HG02885 (cell line): ENCODE results near the gene PEAR1.

Experiments
- ATAC-seq: cut with Tn5 transposase; IDR thresholded peaks from one replicate; pipeline ENCODE4 v1.9.1; 2021; ENCODE audit warnings: mild to moderate bottlenecking; ENCODE audit not compliant: unreplicated experiment, poor library complexity

The PEAR1 gene

DNA sequence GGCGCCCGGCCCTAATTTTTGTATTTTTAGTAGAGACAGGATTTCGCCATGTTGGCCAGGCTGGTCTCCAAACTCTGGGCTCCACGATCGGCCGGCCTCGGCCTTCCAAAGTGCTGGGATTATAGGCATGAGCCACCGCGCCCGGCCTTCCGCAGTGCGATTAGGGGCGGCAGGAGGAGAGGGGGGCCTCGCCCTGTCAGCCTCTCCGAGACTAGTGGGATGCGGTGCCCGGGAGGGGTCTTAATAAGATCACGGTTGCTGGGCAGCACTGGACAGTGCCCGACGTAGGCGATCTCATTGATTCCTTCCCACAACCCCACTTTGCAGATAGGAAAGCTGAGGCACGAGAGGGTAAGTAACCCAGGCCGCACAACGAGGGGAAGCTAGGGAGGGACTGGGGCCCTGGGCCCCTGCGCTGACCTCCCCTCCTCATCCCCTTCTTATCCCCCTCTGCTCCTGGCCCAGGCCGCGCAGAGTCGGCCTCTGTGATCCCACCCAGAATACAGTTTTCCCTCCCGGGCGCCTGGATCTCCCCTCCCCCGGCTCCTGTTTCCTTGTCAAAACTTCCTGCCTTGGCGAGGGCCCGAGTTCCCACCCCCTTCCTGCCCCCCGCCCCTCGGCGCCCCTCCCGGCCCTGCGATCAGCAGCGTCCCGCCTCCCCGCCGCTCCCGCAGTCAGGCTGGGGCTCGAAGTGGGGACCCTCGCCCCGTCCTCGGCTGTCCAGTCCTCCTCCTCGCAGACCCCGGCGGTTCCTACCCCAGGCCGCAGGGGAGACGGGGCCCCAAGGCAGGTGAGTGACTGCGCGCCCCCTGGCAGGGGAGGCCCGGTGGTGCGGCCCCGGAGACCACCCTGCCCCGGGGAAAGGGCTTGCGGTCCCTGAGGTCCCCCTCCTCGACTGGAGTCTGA is at the start of gene PEAR1:
Gene PEAR1 (plus strand): TSS at position 671 of the 906 bp plus-strand sequence. CDS start 10,209 bp downstream, outside the sequence.
- no peak for ATAC-seq

DNA sequence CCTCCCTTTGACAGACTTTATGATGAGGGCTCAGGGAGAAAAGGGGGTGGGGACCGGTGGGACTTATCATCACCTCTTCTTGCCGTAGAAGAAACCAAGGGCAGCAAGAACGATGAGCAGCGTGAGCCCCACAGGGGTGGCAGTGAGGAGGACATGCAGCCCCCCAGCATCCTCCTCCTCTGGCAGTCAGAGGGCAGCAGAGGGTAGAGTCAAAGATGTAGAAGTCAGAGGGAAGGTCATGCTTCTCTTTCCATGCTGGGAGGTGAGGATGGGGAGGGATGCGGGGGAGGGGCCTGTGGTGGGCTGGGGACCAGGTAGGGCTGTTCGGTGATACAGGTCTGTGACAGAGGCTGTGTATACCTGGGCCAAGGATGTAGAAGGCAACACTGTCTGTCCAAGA is 49.4 kb upstream of the PEAR1 start:
- ATAC-seq = no peak

GRCh38 chr1:156844638-156845037 is 48.9 kb upstream of the PEAR1 start:
- ATAC-seq = no peak

DNA sequence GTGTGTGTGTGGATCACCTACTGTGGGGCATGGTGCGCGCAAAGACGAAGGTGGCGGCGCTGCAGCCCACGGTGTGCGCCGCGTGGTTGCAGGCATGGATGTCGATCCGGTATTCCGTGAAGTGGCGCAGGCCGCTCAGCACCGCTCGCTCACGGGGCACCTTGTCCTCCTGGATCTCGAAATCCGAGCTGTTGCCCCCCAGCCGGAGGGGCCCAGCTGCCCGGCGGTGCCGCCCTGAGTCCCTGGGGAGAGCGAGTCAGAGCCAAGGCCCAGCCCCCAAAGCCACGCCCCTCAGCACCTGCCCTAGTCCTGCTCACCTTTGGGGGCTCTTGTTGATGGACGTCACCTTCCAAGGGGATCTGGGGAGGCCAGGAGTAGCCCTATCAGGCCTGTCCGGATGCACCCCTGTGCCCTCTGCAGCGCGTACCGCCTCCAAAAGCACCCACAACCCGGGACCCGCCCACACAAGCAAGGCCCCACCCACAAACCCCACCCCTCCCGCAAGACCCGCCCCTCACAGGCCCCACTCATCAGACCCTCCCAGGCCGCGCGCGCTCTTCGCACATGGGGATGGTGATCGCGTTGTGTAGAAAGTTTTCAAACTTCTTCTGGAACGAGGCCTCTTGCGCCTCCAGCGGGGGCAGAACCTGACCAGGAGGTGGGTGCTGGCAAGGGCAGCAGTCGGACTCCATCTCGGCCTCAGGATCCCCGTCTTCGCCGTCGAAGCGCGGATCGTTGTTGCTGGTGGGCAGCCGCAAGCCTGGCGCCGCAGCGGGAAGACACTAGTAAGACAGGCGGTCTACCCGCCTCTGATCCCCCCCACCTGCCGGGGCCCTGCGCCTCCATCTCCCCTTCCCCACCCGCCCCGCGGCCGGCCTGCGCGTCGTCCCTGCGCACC is 48.2 kb upstream of the PEAR1 start:
- ATAC-seq = no peak

GRCh38 chr1:156845953-156846545 is 47.5 kb upstream of the PEAR1 start:
- ATAC-seq = no peak

DNA sequence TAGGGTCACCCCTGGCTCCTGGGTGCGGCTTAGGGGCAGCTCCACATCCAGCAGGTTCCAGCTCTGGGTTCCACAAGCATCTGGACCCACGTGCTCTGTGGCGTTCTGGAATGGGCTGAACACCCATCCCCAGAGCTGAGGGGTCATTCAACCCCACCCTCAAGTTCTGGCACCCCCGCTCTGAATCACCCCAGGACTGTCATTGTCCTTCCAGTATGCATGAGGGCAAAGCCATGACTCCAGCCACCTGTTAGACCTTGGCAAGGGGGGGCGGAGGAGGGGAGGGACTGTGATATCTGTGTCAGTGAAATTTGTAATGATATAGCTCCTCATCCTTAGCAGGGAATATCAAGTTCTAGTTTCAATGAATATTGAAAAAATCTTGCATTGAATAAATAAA is 46.9 kb upstream of the PEAR1 start:
- no peak for ATAC-seq

GRCh38 chr1:156847591-156848460 is 45.7 kb upstream of the PEAR1 start:
- no peak for ATAC-seq

GRCh38 chr1:156848461-156849150 is 44.9 kb upstream of the PEAR1 start:
- ATAC-seq = no peak

DNA sequence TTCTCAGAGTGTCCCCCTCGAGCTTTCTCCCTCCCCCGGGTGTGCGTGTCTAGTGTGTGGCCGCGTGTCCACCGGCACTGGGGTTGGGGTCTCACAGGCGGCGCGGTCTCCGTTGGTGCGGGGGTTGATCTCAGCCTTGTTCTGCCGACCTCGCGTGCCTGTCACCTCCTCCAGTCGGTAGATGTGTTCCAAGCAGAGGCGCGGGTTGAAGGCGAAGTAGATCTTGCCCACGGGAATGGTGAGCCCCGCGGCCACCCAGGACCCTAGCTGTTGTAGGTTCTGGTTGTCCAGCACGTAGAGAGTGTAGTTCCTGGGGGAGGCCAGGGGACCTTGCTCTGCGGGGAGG is 44.4 kb upstream of the PEAR1 start:
- no peak for ATAC-seq

GRCh38 chr1:156851779-156852417 is 41.6 kb upstream of the PEAR1 start:
- no peak for ATAC-seq

DNA sequence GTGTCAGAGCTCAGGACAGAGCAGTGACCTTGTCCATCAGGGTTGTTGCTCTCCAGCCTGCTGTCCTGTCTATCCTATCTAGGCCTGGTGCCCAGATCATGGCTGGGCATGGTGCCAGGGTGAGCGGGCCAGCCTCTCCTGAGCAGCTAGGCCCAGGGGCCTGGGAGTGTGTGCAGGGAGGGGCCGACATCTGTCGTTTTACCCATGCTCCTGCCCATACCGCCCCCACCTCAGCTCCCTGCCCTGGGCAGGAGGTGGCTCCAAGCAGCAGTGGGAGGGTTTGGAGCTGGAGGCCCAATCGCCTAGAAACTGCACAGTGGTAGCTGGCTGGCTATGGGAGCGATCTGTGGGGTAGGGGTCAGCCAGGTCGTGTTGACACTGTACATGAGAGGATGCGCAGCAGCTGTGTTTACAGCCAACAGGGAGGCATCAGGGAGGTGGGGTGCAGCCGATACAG is 41.1 kb upstream of the PEAR1 start:
- ATAC-seq = no peak

DNA sequence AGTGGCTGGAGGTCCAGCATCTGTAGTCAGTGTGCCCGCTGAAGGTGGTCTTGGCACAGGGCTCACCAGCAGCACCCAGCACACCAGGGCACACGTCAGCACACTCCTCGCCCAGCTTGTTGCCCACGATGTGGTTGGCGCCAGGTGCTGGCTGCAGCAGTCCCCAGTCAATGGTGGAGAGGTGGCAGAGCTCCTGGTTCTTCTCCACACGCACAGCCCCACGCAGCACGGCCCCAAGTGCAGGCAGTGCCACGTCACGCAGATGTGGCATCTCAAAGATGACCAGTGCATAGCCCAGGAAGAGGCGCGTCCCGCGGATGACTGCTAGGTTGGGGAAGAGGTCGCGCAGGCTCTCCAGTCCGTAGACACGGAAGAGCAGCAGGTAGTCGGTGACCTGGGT is 39.8 kb upstream of the PEAR1 start:
- ATAC-seq = no peak

GRCh38 chr1:156854634-156855033 is 38.9 kb upstream of the PEAR1 start:
- ATAC-seq = no peak

DNA sequence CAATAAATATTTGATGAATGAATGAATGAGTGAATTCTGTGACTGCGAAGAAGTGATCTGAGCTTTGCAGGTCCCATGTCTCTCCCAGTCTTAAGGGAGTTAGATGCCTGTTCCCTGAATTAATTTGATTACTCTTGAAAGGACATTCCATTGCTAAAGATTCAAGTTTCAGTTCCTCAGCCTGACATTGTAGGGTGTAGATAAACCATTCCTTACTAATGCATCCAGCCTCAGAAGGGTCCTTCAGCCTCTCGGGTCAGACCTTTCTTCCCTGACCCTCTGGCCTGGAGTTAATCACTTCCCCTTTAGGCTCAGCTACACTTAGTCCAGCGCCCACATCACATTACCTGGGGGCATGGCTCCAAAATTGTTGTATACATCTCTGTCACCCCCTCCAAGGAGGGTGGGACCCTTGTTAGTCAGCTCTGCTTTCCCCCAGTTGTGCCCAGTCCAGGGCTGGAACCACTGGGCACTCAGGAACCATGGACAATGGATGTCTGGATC is 37.2 kb upstream of the PEAR1 start:
- no peak for ATAC-seq

GRCh38 chr1:156857532-156857931 is 36.0 kb upstream of the PEAR1 start:
- ATAC-seq = no peak

DNA sequence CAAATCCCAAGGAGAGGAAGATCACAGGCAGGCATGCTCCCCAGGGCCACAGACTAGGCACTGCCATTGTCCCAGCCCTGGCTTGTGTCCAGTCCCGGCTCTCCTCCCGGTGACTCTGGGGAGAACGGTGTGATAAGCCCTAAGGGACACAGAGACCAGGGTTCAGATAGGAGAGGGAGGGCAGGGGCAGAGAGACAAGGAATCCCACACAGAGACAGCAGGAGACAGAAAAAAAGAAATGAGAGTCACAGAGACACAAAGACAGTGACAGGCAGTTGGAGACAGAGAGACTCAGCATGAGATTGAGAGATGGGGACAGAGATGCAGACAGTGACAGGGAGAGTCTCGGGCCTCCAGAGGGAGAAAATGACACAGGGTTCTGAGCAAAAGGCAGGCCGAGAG is 35.0 kb upstream of the PEAR1 start:
- no peak for ATAC-seq

GRCh38 chr1:156858959-156859522 is 34.5 kb upstream of the PEAR1 start, which contains the start of gene INSRR:
INSRR (minus strand) TSS chr1:156859117; CDS start chr1:156858621, 496 bp downstream.
- ATAC-seq = no peak

- ATAC-seq = no peak
Observed at GRCh38 chr1:156859523-156860112, 33.9 kb upstream of the PEAR1 start.
